Memory B cell (primary cell): ENCODE results near the gene SORCS2.

Experiments
- ATAC-seq: fragments of 150-1000 bp; cut with Tn5 transposase; 2 replicates; pipeline ENCODE4 v1.10.0; 2021; ENCODE audit warnings: low read depth, mild to moderate bottlenecking, moderate library complexity
- DNase-seq, 2 donors: peaks; one replicate each; pipeline ENCODE4 v3.0.0; 2022; ENCODE audit warnings: low spot score in 2 of 2
- H3K27ac Mint-ChIP-seq: one replicate; pipeline ENCODE4 v1.8.0; 2022; ENCODE audit warnings: mild to moderate bottlenecking, moderate library complexity, mixed read lengths
- H3K27me3 Mint-ChIP-seq: one replicate; pipeline ENCODE4 v1.8.0; 2022; ENCODE audit warnings: mixed read lengths
- H3K36me3 Mint-ChIP-seq: one replicate; pipeline ENCODE4 v1.8.0; 2022; ENCODE audit warnings: mild to moderate bottlenecking, mixed read lengths
- H3K4me1 Mint-ChIP-seq: one replicate; pipeline ENCODE4 v1.8.0; 2022; ENCODE audit warnings: mixed read lengths
- H3K4me3 Mint-ChIP-seq: one replicate; pipeline ENCODE4 v1.8.0; 2022; ENCODE audit warnings: mild to moderate bottlenecking, moderate library complexity, mixed read lengths
- H3K9me3 Mint-ChIP-seq: one replicate; pipeline ENCODE4 v1.8.0; 2022; ENCODE audit warnings: mixed read lengths

SORCS2 gene

DNA sequence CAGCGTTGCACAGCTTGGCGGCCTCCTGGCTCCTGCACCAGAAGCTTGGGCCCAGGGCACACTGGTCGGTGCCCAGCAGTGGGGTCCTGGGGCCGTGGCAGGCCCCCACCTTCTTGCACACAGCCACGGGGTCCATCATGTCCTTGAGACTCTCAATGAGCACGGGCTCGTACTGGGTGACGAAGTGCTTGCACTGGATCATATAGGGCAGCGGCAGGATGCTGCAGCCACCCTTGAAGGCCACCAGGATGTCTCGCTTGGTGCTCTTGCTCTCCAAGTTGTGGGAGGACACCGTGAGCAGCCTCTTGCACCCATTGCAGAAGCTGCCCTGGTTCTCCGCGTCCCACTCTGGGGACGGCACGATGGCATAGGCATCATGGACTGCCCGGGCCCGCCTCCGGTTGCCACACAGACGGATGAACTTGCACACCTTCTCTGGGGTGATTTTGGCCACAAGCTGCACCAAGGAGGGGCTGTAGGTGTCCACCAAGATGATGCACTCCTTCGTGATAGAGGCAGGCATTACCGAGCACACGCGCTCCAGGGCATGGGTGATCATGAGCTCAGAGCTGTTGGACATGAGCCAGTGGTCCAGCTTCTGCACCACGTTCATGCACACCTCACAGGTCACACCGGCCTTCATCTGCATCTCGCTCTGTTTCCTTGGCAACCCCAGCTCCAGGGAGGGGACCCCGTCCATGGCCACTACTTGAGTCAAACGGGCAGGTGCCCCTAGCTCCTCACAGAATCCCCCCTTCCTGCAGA is 241.2 kb downstream of the SORCS2 start:
- Mint-ChIP-seq H3K27ac (no peak overlapping the region), H3K27me3 (peaks cover 3% of the 10 kb centered on the region), H3K9me3 (no peaks in the 10 kb centered on the region), H3K36me3 (no peaks in the 10 kb centered on the region), H3K4me1 (no peaks in the 10 kb centered on the region), H3K4me3 (no peak overlapping the region)
- ATAC-seq (no peak), DNase-seq (no peak)

- peaks cover 1% of the 10 kb centered on the region for H3K27me3 Mint-ChIP-seq
- no peak for ATAC-seq
- H3K4me1 Mint-ChIP-seq, result no peaks in the 10 kb centered on the region
Observed at GRCh38 chr4:7434141-7434765, 241.9 kb downstream of the SORCS2 start.

DNA sequence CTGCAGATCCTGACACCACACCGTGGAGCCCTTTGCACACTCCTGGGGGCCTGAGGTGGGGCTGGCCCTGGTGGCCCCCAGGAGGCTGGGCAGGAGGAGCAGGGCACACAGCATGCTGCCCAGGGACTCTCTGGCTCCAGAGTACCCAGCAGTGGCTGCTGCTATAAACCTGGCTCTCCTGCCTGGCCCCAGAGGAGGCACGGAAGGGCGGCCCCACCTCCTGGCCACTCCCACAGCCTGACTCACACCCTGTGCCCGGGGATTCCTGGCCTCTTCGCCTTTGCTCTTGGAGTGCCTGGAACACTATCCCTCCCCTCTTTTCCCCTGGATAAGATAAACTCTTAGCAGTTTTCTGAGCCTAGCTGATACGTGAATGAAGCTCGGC is 242.4 kb downstream of the SORCS2 start, which contains the start of gene PSAPL1:
Gene PSAPL1, minus strand, starts transcription at position 165 of the 385 bp plus-strand sequence. Its CDS starts 51 bp downstream, at position 114.
- ATAC-seq, result no peak
- no peaks in the 10 kb centered on the region for H3K36me3 Mint-ChIP-seq
- no peak within 1 kb of the TSS for H3K27ac Mint-ChIP-seq
- no peak within 1 kb of the TSS for H3K4me3 Mint-ChIP-seq
- H3K4me1 Mint-ChIP-seq, result no peaks in the 10 kb centered on the region
- no peak for DNase-seq
- peaks cover 1% of the 10 kb centered on the region for H3K27me3 Mint-ChIP-seq
- H3K9me3 Mint-ChIP-seq, result peaks cover 2% of the 10 kb centered on the region

More at GRCh38 chr4:7434141-7434765, 241.9 kb downstream of the SORCS2 start:
- no peaks in the 10 kb centered on the region for H3K36me3 Mint-ChIP-seq
- peaks cover 2% of the 10 kb centered on the region for H3K9me3 Mint-ChIP-seq
- H3K27ac Mint-ChIP-seq, result no peak overlapping the region
- no peak for DNase-seq
- H3K4me3 Mint-ChIP-seq, result no peak overlapping the region

- DNase-seq, result no peak
- no peaks in the 10 kb centered on the region for H3K36me3 Mint-ChIP-seq
- no peak overlapping the region for H3K4me3 Mint-ChIP-seq
- no peak for ATAC-seq
- peaks cover 2% of the 10 kb centered on the region for H3K9me3 Mint-ChIP-seq
- H3K4me1 Mint-ChIP-seq, result no peaks in the 10 kb centered on the region
- H3K27me3 Mint-ChIP-seq, result peaks cover 1% of the 10 kb centered on the region
- no peak overlapping the region for H3K27ac Mint-ChIP-seq
Observed at GRCh38 chr4:7435471-7436061, 243.2 kb downstream of the SORCS2 start.

DNA sequence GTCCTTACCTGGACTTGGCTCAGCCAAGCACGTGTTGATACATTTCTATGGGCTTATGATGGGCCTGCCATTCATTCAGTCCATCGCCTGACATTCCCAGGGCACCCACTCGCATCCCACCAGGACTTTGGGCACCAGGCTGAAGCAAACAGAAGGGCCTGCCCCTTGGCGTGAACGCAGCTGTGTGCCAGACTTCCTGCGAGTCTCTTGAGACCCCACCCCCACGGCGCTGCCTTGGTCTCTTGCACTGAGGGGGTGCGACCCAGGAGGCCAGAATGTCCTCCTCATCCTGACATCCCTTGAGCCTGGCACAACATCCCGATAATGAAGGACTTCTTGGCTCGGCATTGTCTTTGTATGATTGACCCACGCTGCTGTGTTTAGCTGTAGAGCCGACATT is 243.9 kb downstream of the SORCS2 start:
- Mint-ChIP-seq H3K9me3 (peaks cover 2% of the 10 kb centered on the region), H3K27me3 (peaks cover 4% of the 10 kb centered on the region), H3K4me1 (no peaks in the 10 kb centered on the region), H3K27ac (no peak overlapping the region), H3K4me3 (no peak overlapping the region), H3K36me3 (no peaks in the 10 kb centered on the region)
- no peak for DNase-seq
- no peak for ATAC-seq

DNA sequence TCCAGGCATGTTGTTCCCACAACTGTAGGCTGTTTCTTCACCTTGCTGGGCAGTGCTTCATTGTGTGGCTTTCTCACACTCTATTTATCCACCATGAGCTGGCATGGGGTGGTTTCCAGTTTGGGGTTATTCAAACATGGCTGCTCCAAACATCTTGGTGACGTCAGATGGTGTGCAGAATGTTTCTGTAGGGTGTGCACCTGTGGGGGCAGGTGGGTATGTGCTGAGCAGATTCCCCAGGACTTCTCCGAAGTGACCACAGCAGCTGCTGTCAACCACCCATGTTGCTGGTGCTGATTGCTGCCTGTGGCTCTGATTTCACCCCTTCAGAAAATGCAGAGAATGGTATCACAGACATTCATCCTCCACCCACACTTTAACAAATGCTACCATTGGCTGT is 247.4 kb downstream of the SORCS2 start:
- Mint-ChIP-seq H3K36me3 (no peaks in the 10 kb centered on the region), H3K27me3 (peaks cover 11% of the 10 kb centered on the region), H3K27ac (no peak overlapping the region), H3K4me1 (no peaks in the 10 kb centered on the region), H3K4me3 (no peak overlapping the region), H3K9me3 (peaks cover 5% of the 10 kb centered on the region)
- DNase-seq (no peak), ATAC-seq (no peak)

GRCh38 chr4:7441201-7441600 is 248.9 kb downstream of the SORCS2 start:
- ATAC-seq (no peak), DNase-seq (no peak)
- Mint-ChIP-seq H3K27me3 (peaks cover 13% of the 10 kb centered on the region), H3K9me3 (peaks cover 5% of the 10 kb centered on the region), H3K27ac (no peak overlapping the region), H3K4me3 (no peak overlapping the region), H3K4me1 (no peaks in the 10 kb centered on the region), H3K36me3 (no peaks in the 10 kb centered on the region)

- H3K4me1 Mint-ChIP-seq, result no peaks in the 10 kb centered on the region
- H3K27me3 Mint-ChIP-seq, result peaks cover 13% of the 10 kb centered on the region
- no peak for ATAC-seq
- no peaks in the 10 kb centered on the region for H3K36me3 Mint-ChIP-seq
- no peak overlapping the region for H3K27ac Mint-ChIP-seq
- DNase-seq, result no peak
- H3K4me3 Mint-ChIP-seq, result no peak overlapping the region
- peaks cover 5% of the 10 kb centered on the region for H3K9me3 Mint-ChIP-seq
Observed at GRCh38 chr4:7442574-7443162, 250.3 kb downstream of the SORCS2 start.

DNA sequence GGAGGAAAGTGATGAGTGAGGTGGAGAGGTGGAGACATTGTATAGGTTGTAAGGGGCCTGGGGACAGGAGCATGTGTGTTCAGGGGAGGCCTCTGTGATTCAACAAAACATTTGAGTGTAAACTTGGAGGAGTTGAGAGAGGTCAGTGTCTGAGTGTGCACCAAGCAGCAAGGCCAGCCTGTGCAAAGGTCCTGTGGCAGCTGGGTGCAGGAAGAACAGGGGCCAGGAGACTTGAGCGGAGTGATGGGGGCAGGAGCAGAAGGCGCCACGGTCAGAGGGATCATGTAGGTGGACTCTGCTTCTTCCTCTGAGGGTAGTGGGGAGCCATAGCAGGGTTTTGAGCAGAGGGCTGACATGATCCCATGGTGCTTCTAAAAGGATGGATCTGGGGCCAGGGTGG is 252.0 kb downstream of the SORCS2 start:
- Mint-ChIP-seq H3K36me3 (no peaks in the 10 kb centered on the region), H3K27ac (no peak overlapping the region), H3K9me3 (peaks cover 3% of the 10 kb centered on the region), H3K4me1 (no peaks in the 10 kb centered on the region), H3K4me3 (no peak overlapping the region), H3K27me3 (peaks cover 12% of the 10 kb centered on the region)
- ATAC-seq (no peak), DNase-seq (no peak)

- DNase-seq (no peak), ATAC-seq (no peak)
- Mint-ChIP-seq H3K27ac (no peak overlapping the region), H3K27me3 (peaks cover 12% of the 10 kb centered on the region), H3K9me3 (peaks cover 3% of the 10 kb centered on the region), H3K4me1 (no peaks in the 10 kb centered on the region), H3K36me3 (no peaks in the 10 kb centered on the region), H3K4me3 (no peak overlapping the region)
Observed at GRCh38 chr4:7444731-7445130, 252.4 kb downstream of the SORCS2 start.

GRCh38 chr4:7447236-7447635 is 254.9 kb downstream of the SORCS2 start:
- Mint-ChIP-seq H3K27ac (no peak overlapping the region), H3K4me3 (no peak overlapping the region), H3K36me3 (no peaks in the 10 kb centered on the region), H3K27me3 (peaks cover 9% of the 10 kb centered on the region), H3K9me3 (peaks cover 3% of the 10 kb centered on the region), H3K4me1 (no peaks in the 10 kb centered on the region)
- DNase-seq (no peak), ATAC-seq (no peak)

DNA sequence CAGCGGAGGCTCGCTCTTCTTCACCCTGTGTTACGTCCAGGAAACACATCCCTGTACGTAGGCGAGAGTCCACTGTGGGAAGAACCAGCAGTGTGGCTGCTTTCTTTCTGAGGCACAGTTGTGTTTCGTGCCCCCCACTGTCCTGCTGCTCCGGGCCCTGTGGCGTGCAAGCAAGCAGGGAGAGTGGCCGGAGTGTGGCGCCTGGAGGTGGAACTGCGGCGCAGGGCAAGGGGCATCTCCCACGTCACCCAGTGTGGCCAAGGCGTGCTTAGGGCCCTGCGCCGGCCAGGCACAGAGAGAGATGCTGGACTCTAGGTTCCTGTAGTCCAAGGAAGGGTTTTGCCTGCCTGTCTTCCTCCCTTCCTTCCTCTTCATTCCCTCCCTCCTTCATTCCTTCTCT is 255.7 kb downstream of the SORCS2 start:
- Mint-ChIP-seq H3K9me3 (peaks cover 6% of the 10 kb centered on the region), H3K4me1 (no peaks in the 10 kb centered on the region), H3K4me3 (no peak overlapping the region), H3K36me3 (no peaks in the 10 kb centered on the region), H3K27ac (no peak overlapping the region), H3K27me3 (peaks cover 11% of the 10 kb centered on the region)
- no peak for DNase-seq
- no peak for ATAC-seq

- Mint-ChIP-seq H3K36me3 (no peaks in the 10 kb centered on the region), H3K27ac (no peak overlapping the region), H3K27me3 (peaks cover 2% of the 10 kb centered on the region), H3K9me3 (peaks cover 3% of the 10 kb centered on the region), H3K4me1 (no peaks in the 10 kb centered on the region), H3K4me3 (no peak overlapping the region)
- DNase-seq, result no peak
- no peak for ATAC-seq
Observed at GRCh38 chr4:7450775-7451433, 258.6 kb downstream of the SORCS2 start.

DNA sequence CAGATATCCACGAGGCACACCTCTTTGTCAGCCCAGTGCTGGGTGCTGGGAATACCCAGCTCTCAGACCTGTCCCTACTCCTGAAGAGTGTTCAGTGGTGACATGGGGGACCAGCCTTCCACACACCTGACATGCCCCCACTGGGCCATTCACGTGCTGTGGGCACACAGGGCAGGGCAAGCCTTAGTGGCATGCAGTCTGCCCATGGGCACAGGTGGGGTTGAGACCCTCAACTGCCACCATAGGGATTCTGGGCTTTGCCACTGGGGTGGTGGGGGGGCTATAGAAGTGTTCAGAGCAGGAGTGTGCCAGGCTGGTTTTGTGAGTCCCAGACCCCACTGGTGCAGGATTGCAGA is 259.1 kb downstream of the SORCS2 start:
- Mint-ChIP-seq H3K9me3 (peaks cover 3% of the 10 kb centered on the region), H3K27ac (no peak overlapping the region), H3K4me1 (no peaks in the 10 kb centered on the region), H3K36me3 (no peaks in the 10 kb centered on the region), H3K27me3 (peaks cover 1% of the 10 kb centered on the region), H3K4me3 (no peak overlapping the region)
- ATAC-seq (no peak), DNase-seq (no peak)
